HG02763 (cell line): Measurements from ENCODE around the gene GABRB3.

Experiments used
- ATAC-seq: cut with Tn5 transposase; IDR thresholded peaks from one replicate; pipeline ENCODE4 v1.9.1; 2021; ENCODE audit warnings: mild to moderate bottlenecking, moderate library complexity; ENCODE audit not compliant: unreplicated experiment

The GABRB3 gene

GRCh38 chr15:26682598-26683164, 90.2 kb downstream of the GABRB3 start:
- ATAC-seq = no peak

GRCh38 chr15:26679927-26680326, 92.9 kb downstream of the GABRB3 start:
- ATAC-seq = no peak

- ATAC-seq = no peak
Measured at GRCh38 chr15:26676115-26676514, 96.8 kb downstream of the GABRB3 start.

DNA sequence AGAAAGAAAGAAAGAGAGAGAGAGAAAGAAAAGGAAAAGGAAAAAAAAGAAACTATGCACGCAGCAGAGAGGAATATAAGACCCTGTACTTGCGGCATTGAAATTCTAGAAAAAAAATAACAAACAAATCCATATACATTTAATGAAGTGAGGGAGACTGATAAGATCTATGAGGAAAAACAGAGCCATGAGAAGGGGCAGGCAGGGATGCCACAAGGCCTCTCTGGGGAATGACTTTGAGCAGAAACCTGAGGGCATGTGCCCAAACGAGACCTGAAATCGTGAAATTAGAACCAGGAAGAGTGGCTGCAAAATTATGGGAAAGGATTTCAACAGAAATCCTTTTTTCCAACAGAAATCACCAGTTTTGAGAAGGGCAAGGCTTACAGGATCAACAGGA, 98.4 kb downstream of the GABRB3 start:
- no peak for ATAC-seq

DNA sequence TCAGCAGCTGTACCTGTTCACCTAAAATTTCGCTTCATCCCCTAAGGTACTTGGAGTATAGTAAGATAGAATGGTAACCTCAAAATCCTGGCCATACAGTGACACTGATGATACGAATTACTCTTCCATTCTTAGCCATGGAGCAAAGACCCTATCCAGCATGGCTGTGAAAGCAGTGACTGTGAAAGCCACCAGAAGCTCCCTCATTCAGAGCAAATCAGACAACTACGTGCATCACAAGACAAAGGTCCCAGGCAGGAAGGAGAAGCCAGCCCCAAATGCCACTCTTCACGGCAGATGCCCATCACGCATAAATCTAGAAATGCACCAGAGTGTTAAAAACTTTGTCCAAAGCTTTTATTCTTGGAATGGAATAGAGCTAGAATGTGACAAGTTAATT, 99.4 kb downstream of the GABRB3 start:
- ATAC-seq = no peak

DNA sequence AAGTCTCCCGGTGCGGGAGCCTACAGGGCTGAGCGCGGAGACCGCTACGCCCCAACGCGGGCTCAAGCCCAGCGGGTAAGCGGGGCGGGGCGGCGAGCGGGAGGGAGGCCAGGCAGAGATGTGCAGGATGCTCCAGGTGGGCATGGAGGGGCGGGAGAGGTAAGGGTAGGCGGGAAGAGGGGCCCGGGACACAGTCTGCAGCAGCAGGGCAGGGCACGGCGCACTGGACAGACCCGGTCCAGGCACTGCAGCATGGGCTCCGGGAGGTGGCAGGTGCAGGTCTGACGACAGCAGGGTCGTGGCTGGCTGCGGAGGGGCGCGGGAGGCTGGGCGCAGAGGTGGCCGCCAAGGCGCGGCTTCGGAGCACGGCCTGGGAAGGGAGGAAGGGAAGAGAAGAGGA, 102.8 kb downstream of the GABRB3 start:
- ATAC-seq = no peak

DNA sequence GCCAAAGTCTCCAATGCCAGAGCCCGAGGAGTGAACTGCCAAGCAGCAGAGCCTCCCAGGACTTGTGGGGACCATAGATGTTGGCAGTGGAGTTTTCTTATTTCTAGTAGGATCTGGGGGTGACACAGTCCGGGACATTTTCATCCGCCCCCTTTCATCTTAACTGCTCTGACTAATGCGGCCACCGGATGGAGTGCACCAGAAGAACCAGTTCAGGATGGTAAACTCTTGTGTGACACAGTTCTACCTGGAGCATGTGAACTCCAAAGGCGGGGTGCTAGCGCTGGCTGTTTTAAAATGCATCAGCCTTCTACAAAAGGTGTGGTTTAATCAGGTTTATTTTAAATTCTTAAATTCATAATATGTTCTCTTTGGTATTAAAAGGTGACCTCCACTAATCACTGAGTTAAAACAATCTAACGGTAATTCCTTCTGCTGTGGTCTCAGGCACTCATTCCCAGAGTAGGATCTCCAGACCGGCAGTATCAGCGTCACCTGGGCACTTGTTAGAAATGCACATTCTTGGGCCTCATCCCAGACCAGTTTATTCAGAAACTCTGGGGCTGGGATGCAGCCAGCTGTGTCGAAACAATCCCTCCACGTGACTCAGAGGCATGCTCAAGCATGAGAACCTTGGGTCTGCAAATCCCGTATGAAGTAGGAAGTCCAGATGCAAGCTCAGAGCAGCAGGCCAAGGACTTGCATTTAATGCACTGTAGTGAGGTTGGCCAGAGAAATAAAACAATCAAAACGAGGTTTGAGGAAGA, 105.5 kb downstream of the GABRB3 start:
- no peak for ATAC-seq

GRCh38 chr15:26665957-26666791, 106.7 kb downstream of the GABRB3 start:
- ATAC-seq = no peak

DNA sequence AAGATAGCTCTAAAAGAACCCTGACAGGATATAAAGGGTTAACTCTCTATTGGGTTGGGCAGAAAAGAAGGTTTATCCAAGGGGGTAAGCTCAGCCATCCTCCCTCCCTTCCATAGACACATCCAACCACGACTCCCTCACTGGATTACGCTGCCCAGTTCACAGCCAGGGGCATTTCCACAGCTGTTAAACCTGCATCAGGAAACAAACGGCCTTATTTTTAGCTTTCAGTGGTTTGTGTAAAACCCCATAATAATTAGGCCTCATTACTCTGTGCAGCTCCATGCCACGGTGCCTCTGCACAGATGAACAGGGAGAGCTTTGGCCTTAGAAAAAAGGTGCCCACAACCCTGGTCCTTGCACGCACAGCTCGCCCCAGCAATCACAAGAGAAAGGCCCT, 110.6 kb downstream of the GABRB3 start:
- no peak for ATAC-seq

- no peak for ATAC-seq
Measured at GRCh38 chr15:26661748-26662147, 111.1 kb downstream of the GABRB3 start.

- no peak for ATAC-seq
Measured at GRCh38 chr15:26661107-26661506, 111.8 kb downstream of the GABRB3 start.

DNA sequence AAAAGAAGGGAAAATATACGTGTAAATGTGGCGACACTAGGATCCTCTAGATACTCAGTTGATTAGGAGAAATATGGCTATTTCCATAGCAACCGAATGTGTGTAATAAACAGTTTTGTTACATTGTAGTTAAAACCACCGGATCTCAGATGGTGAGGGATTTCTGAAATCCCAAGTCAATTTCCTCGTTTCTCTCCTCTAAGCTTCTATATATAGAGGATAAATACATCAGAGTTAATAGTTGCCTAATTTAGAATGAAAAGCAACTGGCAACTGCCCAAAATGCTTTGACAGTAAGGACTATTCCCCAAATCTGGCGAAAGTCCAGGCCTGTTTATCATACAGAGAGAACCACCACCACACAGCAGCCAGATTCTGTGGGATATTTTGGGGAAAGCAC, 112.6 kb downstream of the GABRB3 start:
- ATAC-seq = no peak

- ATAC-seq = no peak
Measured at GRCh38 chr15:26658290-26658689, 114.6 kb downstream of the GABRB3 start.

DNA sequence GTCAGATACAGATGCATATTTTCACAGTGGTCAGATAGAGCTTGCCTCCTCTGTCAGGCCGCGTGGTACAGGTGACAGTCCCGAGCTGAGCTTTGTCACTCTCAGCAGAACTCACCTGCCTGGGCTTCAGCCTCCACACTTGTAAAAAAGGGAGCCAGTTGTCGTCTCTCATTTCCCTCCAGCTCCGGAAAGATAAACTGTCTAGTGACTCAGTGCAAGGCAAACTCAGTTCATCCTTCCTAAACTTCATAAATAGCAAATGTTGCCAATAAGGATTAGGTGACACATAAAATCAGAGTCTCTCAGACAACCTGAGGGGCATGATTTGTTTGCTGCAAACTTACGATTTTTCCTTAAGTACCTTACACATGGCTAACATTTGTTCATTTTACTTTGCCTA, 116.8 kb downstream of the GABRB3 start:
- ATAC-seq = no peak

DNA sequence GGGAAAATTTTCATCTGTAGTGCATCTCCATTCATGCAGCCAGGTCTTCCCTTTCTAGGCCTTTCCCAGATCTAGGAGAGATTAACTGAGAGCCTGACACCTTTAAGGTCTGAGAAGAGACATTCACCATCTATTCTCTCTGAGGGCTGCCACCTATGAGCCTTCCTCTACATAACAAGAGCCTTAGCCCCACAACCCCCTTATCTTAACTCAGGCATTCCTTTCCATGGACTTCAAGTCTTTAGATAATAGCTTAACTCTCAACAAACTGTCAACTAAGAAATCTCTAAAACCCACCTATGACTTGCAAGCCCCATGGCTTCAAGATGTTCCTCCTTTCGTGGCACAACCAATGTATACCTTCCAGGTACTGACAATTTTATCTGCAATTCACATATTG, 121.0 kb downstream of the GABRB3 start:
- ATAC-seq = no peak

- ATAC-seq = no peak
Measured at GRCh38 chr15:26648676-26649075, 124.2 kb downstream of the GABRB3 start.

DNA sequence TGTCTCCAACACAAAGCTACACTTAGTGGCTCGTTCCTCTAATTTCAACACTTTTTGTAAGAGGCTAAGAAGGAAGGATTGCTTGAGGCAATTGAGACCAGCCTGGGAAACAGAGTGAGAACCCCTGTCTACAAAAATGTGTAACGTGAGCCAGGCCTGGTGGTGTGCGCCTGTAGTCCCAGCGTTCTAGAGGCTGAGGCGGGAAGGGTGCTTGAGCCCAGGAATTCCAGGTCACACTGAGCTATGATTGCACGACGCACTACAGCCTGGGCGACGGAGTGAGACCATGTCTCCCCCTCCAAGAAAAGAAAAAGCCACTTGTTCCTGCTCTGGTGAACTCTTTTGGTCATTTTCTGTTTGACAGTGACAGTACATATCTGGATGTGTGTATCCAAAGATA, 127.9 kb downstream of the GABRB3 start:
- ATAC-seq = no peak

DNA sequence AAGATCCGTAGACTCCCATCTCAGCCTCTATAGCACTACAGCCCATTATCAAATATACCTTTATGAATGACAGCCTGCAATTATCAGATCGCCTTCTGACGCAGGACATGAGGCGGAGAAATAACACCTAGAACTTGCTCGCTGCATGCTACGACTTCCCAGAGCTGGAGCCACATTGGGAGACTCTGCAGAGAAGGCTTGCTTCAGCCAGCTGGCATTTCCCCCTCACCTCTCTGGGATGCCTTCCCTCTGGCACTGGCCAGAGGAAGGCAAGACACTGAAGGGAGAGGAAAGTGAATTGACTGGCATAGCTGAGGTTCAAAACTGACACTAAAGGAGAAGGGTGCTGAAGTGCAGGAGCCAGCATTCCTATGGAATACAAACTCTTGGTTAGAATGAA, 131.7 kb downstream of the GABRB3 start:
- ATAC-seq = no peak

GRCh38 chr15:26640601-26641000, 132.3 kb downstream of the GABRB3 start:
- no peak for ATAC-seq

GRCh38 chr15:26639966-26640365, 132.9 kb downstream of the GABRB3 start:
- no peak for ATAC-seq

DNA sequence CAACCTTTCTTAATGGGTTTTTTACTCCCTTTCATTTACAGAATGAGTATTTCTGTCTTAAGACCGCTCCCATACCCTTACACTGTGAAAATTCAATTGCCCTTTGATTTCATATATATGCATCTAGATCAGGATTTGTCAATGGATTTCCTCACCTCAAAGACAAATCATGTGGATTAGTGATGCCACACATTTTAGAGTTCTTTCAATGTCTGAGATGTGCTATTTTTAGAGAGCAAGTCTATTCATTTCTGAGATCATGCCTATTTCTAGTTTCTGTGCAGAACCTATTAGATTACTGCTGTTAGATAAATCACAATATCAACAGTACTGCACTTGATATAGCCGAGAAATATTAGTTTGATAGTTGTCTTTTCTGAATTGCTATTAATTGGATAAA, 137.3 kb downstream of the GABRB3 start:
- ATAC-seq = no peak

- no peak for ATAC-seq
Measured at GRCh38 chr15:26635105-26635504, 137.8 kb downstream of the GABRB3 start.
